ENCODE measurements around the gene PMIS2. TPM values are rescaled to one million over a fixed set of nuclear protein-coding genes. Genes with fewer than 3 reads are reported as not detected.

Gene PMIS2
- total RNA-seq, 2 experiments from 2014 or later, result not detected

DNA sequence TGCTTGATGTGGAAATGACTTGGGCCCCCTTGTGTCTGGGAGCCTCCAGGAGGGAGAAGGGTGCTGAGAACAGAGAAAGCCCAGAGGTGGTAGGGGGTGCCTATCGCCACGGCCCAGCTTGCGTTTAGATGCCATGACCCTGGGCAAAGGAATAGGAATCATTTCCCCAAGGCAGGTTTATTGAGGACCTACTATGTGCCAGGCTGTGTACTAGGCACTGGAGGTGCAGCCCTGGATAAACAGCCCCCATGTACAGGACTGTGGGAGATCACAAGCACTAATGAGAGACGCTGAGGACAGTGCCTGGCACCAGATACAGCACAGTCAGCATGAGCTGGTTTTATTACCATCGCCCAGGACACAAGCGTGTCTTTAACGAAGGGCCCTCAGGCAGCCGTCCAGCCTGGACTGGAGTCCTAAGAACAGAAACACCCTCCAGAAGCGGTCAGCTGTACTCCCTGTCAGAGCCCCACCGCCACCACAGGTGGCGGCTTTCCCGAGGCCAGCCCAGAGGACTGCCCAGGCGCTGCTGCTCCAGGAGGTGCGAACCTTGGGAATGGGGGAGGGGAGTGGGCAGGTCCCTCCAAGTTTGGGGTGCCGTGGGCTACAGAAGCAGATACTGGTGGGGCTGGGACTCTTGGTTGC is 36.0 kb upstream of the PMIS2 start:
- intact Hi-C loops (cut with micrococcal nuclease), result loop anchor here (1.0 to 5.0 kb wide), 6 partner anchors 42 to 352 kb away; partner anchors contain the start of genes ETV2, HCST and NFKBID
- H3K9me3 Mint-ChIP-seq, result no peaks in the 10 kb centered on the region
- CTCF ChIA-PET, result interaction anchor here (1.3 to 3.0 kb wide), 4 partner anchors 13 to 98 kb away, joined by 3 to 26 read pairs (median 12); partner anchors contain the start of genes ATP4A and COX6B1
- H3K4me1 Mint-ChIP-seq (ENCODE audit: low read depth), result peaks cover 25% of the 10 kb centered on the region
- no peak for DNase-seq
- no peaks in the 10 kb centered on the region for H3K27me3 Mint-ChIP-seq (ENCODE audit: low read depth)
- no peak overlapping the region for H3K4me3 Mint-ChIP-seq
- H3K27ac Mint-ChIP-seq, result no peak overlapping the region
- H3K36me3 Mint-ChIP-seq (ENCODE audit: low read depth), result peaks cover 16% of the 10 kb centered on the region

DNA sequence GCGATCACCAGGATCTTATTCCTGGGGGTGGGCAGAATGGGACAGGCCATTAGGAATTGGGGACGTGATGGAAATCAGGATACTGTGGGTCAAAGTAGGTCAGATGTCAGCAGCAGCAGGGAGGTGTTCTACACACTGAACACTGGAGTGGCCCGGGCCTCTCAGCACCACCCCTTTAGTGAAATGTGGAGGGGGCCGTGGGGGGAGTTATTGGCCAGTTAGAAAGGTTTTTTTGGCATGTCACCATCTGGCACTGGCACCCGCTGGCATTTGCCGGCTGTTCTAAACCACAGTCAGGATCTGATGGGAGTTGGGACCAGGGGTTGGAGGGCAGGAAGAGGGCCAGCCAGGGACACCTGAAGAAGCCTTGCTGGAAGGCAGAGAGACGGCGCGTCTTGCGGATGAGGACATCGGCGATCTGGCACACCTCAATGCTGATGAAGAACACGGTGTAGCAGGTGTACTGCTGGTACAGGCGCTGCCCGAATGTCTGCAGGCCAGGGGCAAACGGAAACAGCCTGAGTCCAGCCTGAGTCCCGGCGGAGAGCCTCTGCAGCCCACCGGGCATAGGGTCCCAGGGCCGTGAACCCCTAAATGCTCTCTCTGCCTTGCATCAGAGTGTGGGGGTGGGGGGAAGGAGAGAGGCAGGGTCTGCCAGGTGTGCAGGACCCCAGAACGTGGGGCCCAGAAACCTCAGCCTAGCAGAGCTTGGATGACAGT is 34.7 kb upstream of the PMIS2 start:
- no peak for DNase-seq
- intact Hi-C loops (cut with micrococcal nuclease), result no loop called here
- peaks cover 15% of the 10 kb centered on the region for H3K36me3 Mint-ChIP-seq (ENCODE audit: low read depth)
- CTCF ChIA-PET, result no interaction called here
- H3K27ac Mint-ChIP-seq, result no peak overlapping the region
- no peaks in the 10 kb centered on the region for H3K9me3 Mint-ChIP-seq
- H3K27me3 Mint-ChIP-seq (ENCODE audit: low read depth), result no peaks in the 10 kb centered on the region
- peaks cover 22% of the 10 kb centered on the region for H3K4me1 Mint-ChIP-seq (ENCODE audit: low read depth)
- no peak overlapping the region for H3K4me3 Mint-ChIP-seq

DNA sequence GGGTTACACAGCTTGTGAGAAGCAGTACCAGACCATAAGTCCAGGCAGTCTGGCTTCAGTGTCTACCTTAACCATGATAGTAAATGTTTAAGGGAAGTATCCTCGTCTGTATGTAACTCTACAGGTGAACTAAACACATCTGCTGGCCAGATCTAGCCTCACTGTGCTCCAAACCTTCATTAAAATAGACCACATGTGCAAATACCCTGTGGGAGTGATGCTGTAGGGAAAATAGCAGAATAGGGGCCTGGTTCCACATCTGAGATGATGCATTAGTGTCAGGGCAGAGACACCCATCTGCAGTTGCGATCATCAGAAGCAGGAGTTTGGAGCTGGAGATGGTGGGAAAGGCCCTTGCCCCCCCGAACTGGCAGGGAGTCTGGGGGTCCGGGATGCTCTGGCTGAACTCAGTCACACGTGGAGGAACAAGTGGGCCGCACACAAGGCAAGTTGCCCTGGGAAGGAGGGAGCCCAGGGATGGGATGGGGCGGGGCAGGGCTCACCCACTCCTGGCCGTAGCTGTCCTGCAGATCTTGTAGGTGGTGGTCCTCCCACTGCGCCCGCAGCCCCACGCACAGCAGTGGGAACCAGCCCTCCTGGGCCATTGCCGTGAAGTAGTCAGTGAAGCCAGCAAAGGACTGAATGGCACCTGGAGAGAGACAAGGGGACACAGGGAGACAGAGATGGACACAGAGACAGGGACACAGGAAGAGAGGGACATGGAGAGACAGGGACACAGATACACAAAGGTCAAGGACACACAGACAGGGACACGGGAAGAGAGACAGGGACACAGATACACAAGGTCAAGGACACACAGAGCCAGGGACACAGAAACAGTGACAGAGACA is 33.2 kb upstream of the PMIS2 start:
- CTCF ChIA-PET, result interaction anchor here (0.5 kb wide), 1 partner anchor 39 kb away, joined by 5 read pairs; no protein-coding TSS in a partner anchor
- no peak overlapping the region for H3K27ac Mint-ChIP-seq
- peaks cover 12% of the 10 kb centered on the region for H3K4me1 Mint-ChIP-seq (ENCODE audit: low read depth)
- peaks cover 4% of the 10 kb centered on the region for H3K27me3 Mint-ChIP-seq (ENCODE audit: low read depth)
- peaks cover 10% of the 10 kb centered on the region for H3K36me3 Mint-ChIP-seq (ENCODE audit: low read depth)
- H3K4me3 Mint-ChIP-seq, result no peak overlapping the region
- no peaks in the 10 kb centered on the region for H3K9me3 Mint-ChIP-seq
- no peak for DNase-seq
- intact Hi-C loops (cut with micrococcal nuclease), result no loop called here

DNA sequence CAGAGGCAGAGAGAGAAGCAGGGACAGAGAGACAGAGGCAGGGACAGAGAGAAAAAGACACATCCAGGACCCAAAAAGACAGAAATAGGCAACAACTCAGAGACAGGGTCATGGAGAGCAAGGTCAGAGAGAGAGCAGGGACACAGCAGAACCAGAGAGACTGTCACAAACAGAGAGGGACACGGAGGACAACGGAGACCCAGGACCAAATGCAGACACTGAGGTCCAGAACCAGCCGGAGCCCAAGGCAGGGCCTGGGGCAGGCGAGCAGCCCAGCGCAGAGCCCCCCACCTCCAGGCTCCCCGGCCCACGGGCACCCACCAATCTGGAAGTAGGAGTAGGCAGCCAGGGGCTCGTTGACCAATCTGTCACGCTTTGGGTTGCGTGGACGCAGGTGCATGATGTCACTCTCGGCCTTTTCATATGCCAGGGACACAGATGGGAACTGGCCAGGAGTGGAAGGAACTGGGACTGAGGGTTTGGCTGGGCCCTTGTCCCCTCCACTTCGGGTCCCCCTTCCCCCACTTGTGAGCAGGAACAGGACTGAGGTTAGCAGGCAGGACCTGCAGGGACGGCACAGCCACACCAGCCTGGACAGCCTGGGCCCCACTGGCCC is 32.5 kb upstream of the PMIS2 start:
- Mint-ChIP-seq H3K9me3 (no peaks in the 10 kb centered on the region), H3K27ac (no peak overlapping the region), H3K4me3 (no peak overlapping the region), H3K4me1 (ENCODE audit: low read depth) (peaks cover 12% of the 10 kb centered on the region), H3K36me3 (ENCODE audit: low read depth) (peaks cover 10% of the 10 kb centered on the region), H3K27me3 (ENCODE audit: low read depth) (peaks cover 4% of the 10 kb centered on the region)
- no peak for DNase-seq
- intact Hi-C loops (cut with micrococcal nuclease), result no loop called here
- CTCF ChIA-PET, result no interaction called here

DNA sequence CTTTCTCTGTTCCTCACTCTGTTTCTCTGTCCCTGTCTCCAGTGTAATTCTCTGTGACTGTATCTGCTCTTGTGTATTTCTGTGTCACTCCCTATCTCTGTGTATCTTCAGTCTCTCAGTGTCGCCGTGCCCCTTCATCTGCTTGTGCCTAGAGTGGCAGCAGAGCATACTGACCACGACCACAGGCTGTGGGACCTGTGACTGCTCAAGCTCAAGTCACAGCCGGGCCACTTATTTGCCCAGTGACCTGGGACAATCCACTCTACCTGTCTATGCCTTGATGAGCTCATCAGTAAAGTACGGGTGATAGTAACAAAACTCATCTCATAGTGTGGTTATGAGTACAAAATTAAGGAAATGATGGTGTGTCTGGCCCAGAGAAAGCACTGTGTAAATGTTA is 31.9 kb upstream of the PMIS2 start:
- CTCF ChIA-PET, result interaction anchor here (2.0 kb wide), 1 partner anchor 44 kb away, joined by 6 read pairs; no protein-coding TSS in a partner anchor
- H3K9me3 Mint-ChIP-seq, result no peaks in the 10 kb centered on the region

DNA sequence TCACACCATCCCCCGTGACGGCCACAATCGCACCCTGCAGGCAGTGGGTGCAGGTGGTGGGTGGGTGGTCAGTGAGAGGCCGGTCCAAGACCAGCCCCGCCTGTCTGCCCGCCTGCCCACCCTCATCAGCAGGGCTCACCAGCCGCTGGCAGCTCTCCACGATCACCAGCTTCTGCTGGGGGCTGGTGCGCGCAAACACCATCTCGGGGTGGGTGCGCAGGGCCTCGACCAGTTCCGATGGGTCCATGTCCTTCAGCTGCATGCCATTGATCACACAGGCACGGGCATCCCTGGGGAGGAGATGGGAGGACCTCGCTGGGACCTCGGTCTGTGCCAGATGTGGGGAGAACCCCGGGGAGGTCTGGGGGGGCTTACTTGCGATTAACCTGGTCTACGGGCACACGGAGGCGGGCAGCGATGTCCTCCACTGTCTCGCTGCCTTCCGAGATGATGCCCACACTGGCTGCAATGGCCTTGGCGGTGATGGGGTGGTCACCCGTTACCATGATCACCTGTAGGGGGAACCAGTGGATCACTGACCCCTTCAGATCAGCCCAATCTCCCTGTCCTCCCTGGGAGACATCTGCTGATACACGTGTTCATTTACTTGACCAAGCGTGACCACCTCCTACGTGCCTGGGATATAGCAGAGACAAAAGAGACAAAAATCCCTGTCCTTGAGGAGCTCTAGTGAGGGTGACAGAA is 30.5 kb upstream of the PMIS2 start:
- CTCF ChIA-PET, result interaction anchor here (0.6 to 2.0 kb wide), 5 partner anchors 37 to 202 kb away, joined by 3 to 6 read pairs (median 3); no protein-coding TSS in a partner anchor
- no peak overlapping the region for H3K4me3 Mint-ChIP-seq
- no peak overlapping the region for H3K27ac Mint-ChIP-seq
- peaks cover 19% of the 10 kb centered on the region for H3K27me3 Mint-ChIP-seq (ENCODE audit: low read depth)
- peaks cover 12% of the 10 kb centered on the region for H3K4me1 Mint-ChIP-seq (ENCODE audit: low read depth)
- peaks cover 4% of the 10 kb centered on the region for H3K36me3 Mint-ChIP-seq (ENCODE audit: low read depth)
- no peaks in the 10 kb centered on the region for H3K9me3 Mint-ChIP-seq
- DNase-seq, result no peak
- intact Hi-C loops (cut with micrococcal nuclease), result no loop called here

More for the DNA sequence above, 31.9 kb upstream of the PMIS2 start:
- H3K27ac Mint-ChIP-seq, result no peak overlapping the region
- intact Hi-C loops (cut with micrococcal nuclease), result no loop called here
- no peak for DNase-seq
- H3K27me3 Mint-ChIP-seq (ENCODE audit: low read depth), result peaks cover 7% of the 10 kb centered on the region
- H3K4me1 Mint-ChIP-seq (ENCODE audit: low read depth), result peaks cover 12% of the 10 kb centered on the region
- peaks cover 9% of the 10 kb centered on the region for H3K36me3 Mint-ChIP-seq (ENCODE audit: low read depth)
- no peak overlapping the region for H3K4me3 Mint-ChIP-seq

DNA sequence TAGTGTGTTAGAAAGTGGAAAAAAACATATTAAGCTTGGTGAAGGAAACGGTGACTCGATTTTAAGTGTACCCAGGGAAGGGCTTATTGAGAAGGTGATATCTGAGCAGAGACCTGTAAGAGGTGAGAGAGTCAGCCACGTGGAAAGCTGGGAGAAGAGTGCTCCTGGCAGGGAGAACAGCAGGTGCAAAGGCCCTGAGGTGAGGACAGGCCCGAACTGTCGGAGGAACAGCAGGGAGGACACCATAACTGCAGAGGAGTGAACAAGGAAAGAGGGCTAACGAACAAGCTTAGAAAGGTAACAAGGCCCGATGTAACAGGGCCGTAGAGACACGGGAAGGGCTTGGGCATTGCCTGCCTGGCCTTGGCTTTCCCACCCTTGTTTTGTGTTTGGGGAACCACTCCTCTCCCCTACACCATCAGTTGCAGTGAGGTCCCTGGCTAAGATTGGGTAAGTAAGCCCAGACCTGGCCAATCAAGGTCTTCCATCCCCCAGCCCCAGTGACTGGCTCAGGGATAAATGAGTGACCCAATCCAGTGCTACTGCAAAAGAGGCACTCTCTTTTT is 29.9 kb upstream of the PMIS2 start:
- H3K4me3 Mint-ChIP-seq, result no peak overlapping the region
- CTCF ChIA-PET, result interaction anchor here (0.6 to 2.0 kb wide), 6 partner anchors 8 to 202 kb away, joined by 3 to 8 read pairs (median 4); no protein-coding TSS in a partner anchor
- H3K36me3 Mint-ChIP-seq (ENCODE audit: low read depth), result no peaks in the 10 kb centered on the region

DNA sequence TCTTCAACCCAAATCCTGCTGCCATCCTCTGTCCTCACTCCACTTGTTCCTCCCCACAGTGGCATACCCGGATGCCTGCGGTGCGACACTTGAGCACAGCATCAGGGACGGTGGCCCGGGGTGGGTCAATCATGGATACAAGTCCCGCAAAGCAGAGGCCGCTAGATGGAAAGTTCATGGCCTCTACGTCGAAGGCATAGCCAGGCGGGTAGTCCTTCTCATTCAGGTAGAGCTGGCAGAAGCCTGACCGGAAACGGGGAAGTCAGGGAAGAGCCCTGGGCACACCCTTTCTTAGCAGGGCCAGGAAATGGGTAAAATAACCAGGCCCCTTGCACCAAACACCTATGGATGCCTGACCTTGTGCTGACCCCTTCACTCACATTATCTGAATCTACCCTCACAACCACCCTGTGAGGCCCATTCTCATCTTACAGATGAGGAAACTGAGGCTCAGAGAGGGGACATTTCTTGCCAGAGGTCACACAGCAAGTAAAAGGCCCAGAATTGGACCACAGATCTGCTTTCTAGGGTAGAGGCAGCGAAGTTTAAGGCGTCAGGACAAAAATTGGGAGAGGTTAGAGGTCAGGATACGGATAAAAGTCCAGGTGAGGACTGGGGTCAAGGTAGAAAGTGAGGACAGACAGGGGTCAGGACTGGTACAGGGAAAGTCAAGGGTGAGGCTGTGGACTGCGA is 29.0 kb upstream of the PMIS2 start:
- H3K4me3 Mint-ChIP-seq, result peak overlapping the region; percentile 36
- peaks cover 12% of the 10 kb centered on the region for H3K4me1 Mint-ChIP-seq (ENCODE audit: low read depth)
- H3K27me3 Mint-ChIP-seq (ENCODE audit: low read depth), result peaks cover 27% of the 10 kb centered on the region
- intact Hi-C loops (cut with micrococcal nuclease), result no loop called here
- DNase-seq, result no peak
- H3K9me3 Mint-ChIP-seq, result no peaks in the 10 kb centered on the region
- H3K36me3 Mint-ChIP-seq (ENCODE audit: low read depth), result no peaks in the 10 kb centered on the region
- CTCF ChIA-PET, result interaction anchor here (0.6 to 1.8 kb wide), 4 partner anchors 9 to 119 kb away, joined by 4 to 8 read pairs (median 6); no protein-coding TSS in a partner anchor
- no peak overlapping the region for H3K27ac Mint-ChIP-seq

More for the DNA sequence above, 29.9 kb upstream of the PMIS2 start:
- intact Hi-C loops (cut with micrococcal nuclease), result no loop called here
- DNase-seq, result no peak
- peaks cover 21% of the 10 kb centered on the region for H3K27me3 Mint-ChIP-seq (ENCODE audit: low read depth)
- H3K27ac Mint-ChIP-seq, result no peak overlapping the region
- H3K9me3 Mint-ChIP-seq, result no peaks in the 10 kb centered on the region
- peaks cover 12% of the 10 kb centered on the region for H3K4me1 Mint-ChIP-seq (ENCODE audit: low read depth)

DNA sequence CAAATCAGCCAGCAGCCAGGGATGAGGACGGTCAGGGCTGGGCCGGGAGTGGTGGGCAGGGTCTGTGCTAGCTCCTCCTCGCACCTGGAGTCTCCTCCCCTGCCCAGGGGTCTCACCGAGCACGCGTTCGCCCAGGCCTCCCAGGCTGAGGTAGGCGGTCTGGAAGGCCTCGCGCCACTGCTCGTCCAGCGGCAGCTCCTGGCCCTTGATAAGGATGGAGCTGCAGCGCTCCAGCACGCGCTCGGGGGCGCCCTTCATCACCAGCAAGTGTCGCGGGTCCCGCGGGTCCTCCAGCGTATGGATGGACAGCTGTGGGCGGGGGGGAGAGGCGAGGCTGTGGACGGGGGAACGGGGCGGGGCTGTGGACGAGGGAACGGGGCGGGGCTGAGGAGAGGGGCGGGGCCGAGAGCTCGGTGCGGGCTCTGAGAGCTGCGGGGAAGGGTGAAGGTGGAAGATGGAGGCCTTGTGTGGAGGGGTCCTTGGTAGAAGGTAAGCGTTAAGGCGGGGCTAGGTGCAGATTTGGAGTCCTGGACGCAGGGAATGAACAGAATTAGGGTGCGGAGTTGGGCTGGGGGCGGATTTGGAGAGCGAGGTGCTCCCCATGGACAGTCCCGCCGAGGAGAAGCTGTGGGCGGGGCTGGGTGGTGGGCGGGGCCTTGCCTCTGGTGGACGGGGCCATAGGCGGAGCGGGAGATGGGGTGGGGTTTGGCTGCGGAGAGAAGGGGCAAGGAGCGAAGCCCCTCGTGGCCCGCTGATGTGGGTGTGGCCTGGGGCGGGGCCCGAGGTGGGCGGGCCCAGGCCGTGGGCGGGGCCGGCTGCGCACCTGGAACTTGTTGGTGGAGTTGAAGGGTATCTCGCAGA is 28.2 kb upstream of the PMIS2 start:
- H3K27ac Mint-ChIP-seq, result no peak overlapping the region
- intact Hi-C loops (cut with micrococcal nuclease), result no loop called here
- DNase-seq, result peak; percentile 56
- peaks cover 29% of the 10 kb centered on the region for H3K27me3 Mint-ChIP-seq (ENCODE audit: low read depth)
- no peaks in the 10 kb centered on the region for H3K9me3 Mint-ChIP-seq
- peak overlapping the region; percentile 64 for H3K4me3 Mint-ChIP-seq
- CTCF ChIA-PET, result interaction anchor here (0.6 to 1.8 kb wide), 4 partner anchors 9 to 119 kb away, joined by 3 to 8 read pairs (median 5); no protein-coding TSS in a partner anchor
- H3K4me1 Mint-ChIP-seq (ENCODE audit: low read depth), result peaks cover 12% of the 10 kb centered on the region
- H3K36me3 Mint-ChIP-seq (ENCODE audit: low read depth), result no peaks in the 10 kb centered on the region
